ENCODE results near the gene PSKH1.

Gene PSKH1

GRCh38 chr16:67966549-67967182 lies 73.6 kb downstream of the PSKH1 start:
- Histone ChIP-seq H2BK15ac (ENCODE audit: low read depth, poor library complexity, severe bottlenecking) (peak overlapping the region; percentile 52), H3K18ac (ENCODE audit: low read depth in 1 of 2, low read length in 2 of 2) (peak overlapping the region; percentile 33 to 98), H3K23ac (ENCODE audit: low read length in 2 of 2) (peak overlapping the region in 1 of 2 experiments; percentile 95), H2AK5ac (ENCODE audit: low read length, severe bottlenecking) (peak overlapping the region; percentile 80), H3K79me1 (replicated peaks; ENCODE audit: low read length, poor library complexity, severe bottlenecking) (peaks cover 25% of the 10 kb centered on the region), H2BK120ac (ENCODE audit: low read depth, low read length) (no peak overlapping the region), H3K9ac (ENCODE audit: low read length) (peak overlapping the region; percentile 92), H2BK12ac (ENCODE audit: low read length in 2 of 2) (peak overlapping the region; percentile 63 to 75), H3K4ac (ENCODE audit: low read depth in 1 of 2, low read length in 2 of 2) (peak overlapping the region; percentile 58 to 75), H2AFZ (ENCODE audit: low read depth, low read length) (no peak overlapping the region), H4K91ac (ENCODE audit: low read length) (peak overlapping the region; percentile 85), H3K4me2 (ENCODE audit: low read length, poor library complexity, severe bottlenecking) (peak overlapping the region; percentile 16), H2BK5ac (ENCODE audit: low read depth, low read length, poor library complexity, severe bottlenecking) (peak overlapping the region; percentile 81), H3K9me3 (ENCODE audit: control insufficient read depth, low read length) (no peaks in the 10 kb centered on the region), H3K36me3 (ENCODE audit: control insufficient read depth in 1 of 2, insufficient read depth in 2 of 2, low read depth in 1 of 2, low read length in 2 of 2) (peaks cover 32 to 39% of the 10 kb centered on the region in 2 experiments), H4K8ac (ENCODE audit: low read length) (peak overlapping the region; percentile 46), H3K27ac (ENCODE audit: low read length, poor library complexity, severe bottlenecking) (peak overlapping the region; percentile 62), H3K27me3 (ENCODE audit: control insufficient read depth in 1 of 2, insufficient read depth in 1 of 2, low read length in 2 of 2) (no peaks in the 10 kb centered on the region), H3K4me1 (ENCODE audit: control insufficient read depth, insufficient read depth, low read depth, low read length) (peaks cover 40% of the 10 kb centered on the region), H3K4me3 (ENCODE audit: insufficient read depth in 1 of 2, low read depth in 1 of 2, low read length in 2 of 2) (peak overlapping the region; percentile 85 to 90), H3K14ac (ENCODE audit: low read length in 2 of 2) (peak overlapping the region in 1 of 2 experiments; percentile 99)
- DNase-seq = peak; percentile 35
- 79% methylated on average over 3 of the region's 3 CpGs for WGBS

GRCh38 chr16:67967183-67967957 lies 74.3 kb downstream of the PSKH1 start:
- Histone ChIP-seq H3K36me3 (ENCODE audit: control insufficient read depth in 1 of 2, insufficient read depth in 2 of 2, low read depth in 1 of 2, low read length in 2 of 2) (peaks cover 25 to 32% of the 10 kb centered on the region in 2 experiments), H3K18ac (ENCODE audit: low read depth in 1 of 2, low read length in 2 of 2) (peak overlapping the region; percentile 97 to 98), H3K4me3 (ENCODE audit: insufficient read depth in 1 of 2, low read depth in 1 of 2, low read length in 2 of 2) (peak overlapping the region; percentile 85 to 90), H3K27ac (ENCODE audit: low read length, poor library complexity, severe bottlenecking) (peak overlapping the region; percentile 79), H2BK5ac (ENCODE audit: low read depth, low read length, poor library complexity, severe bottlenecking) (peak overlapping the region; percentile 96), H3K9ac (ENCODE audit: low read length) (peak overlapping the region; percentile 92), H2AFZ (ENCODE audit: low read depth, low read length) (no peak overlapping the region), H3K27me3 (ENCODE audit: control insufficient read depth in 1 of 2, insufficient read depth in 1 of 2, low read length in 2 of 2) (no peaks in the 10 kb centered on the region), H2BK120ac (ENCODE audit: low read depth, low read length) (peak overlapping the region; percentile 87), H3K4ac (ENCODE audit: low read depth in 1 of 2, low read length in 2 of 2) (peak overlapping the region; percentile 73 to 95), H3K23ac (ENCODE audit: low read length in 2 of 2) (peak overlapping the region; percentile 72 to 75), H2AK5ac (ENCODE audit: low read length, severe bottlenecking) (peak overlapping the region; percentile 60), H3K79me1 (replicated peaks; ENCODE audit: low read length, poor library complexity, severe bottlenecking) (peaks cover 19% of the 10 kb centered on the region), H3K4me1 (ENCODE audit: control insufficient read depth, insufficient read depth, low read depth, low read length) (peaks cover 38% of the 10 kb centered on the region), H3K14ac (ENCODE audit: low read length in 2 of 2) (peak overlapping the region in 1 of 2 experiments; percentile 99), H3K4me2 (ENCODE audit: low read length, poor library complexity, severe bottlenecking) (peak overlapping the region; percentile 16), H4K91ac (ENCODE audit: low read length) (peak overlapping the region; percentile 95), H2BK12ac (ENCODE audit: low read length in 2 of 2) (peak overlapping the region; percentile 14 to 21), H3K9me3 (ENCODE audit: control insufficient read depth, low read length) (no peaks in the 10 kb centered on the region), H2BK15ac (ENCODE audit: low read depth, poor library complexity, severe bottlenecking) (no peak overlapping the region), H4K8ac (ENCODE audit: low read length) (peak overlapping the region; percentile 59)
- DNase-seq = peak; percentile 42
- WGBS = 14% methylated on average over 15 of the region's 18 CpGs

GRCh38 chr16:67967958-67968399 lies 74.9 kb downstream of the PSKH1 start:
- peaks cover 38% of the 10 kb centered on the region for H3K4me1 ChIP-seq (ENCODE audit: control insufficient read depth, insufficient read depth, low read depth, low read length)
- peak overlapping the region; percentile 75 for H2AFZ ChIP-seq (ENCODE audit: low read depth, low read length)
- peak overlapping the region; percentile 96 for H4K8ac ChIP-seq (ENCODE audit: low read length)
- DNase-seq = peak; percentile 42
- peak overlapping the region; percentile 16 for H3K4me2 ChIP-seq (ENCODE audit: low read length, poor library complexity, severe bottlenecking)
- peak overlapping the region; percentile 72 to 94 for H3K23ac ChIP-seq (ENCODE audit: low read length in 2 of 2)
- peak overlapping the region; percentile 14 to 60 for H2BK12ac ChIP-seq (ENCODE audit: low read length in 2 of 2)
- peak overlapping the region; percentile 85 to 90 for H3K4me3 ChIP-seq (ENCODE audit: insufficient read depth in 1 of 2, low read depth in 1 of 2, low read length in 2 of 2)
- peak overlapping the region; percentile 95 to 98 for H3K4ac ChIP-seq (ENCODE audit: low read depth in 1 of 2, low read length in 2 of 2)
- H2AK5ac ChIP-seq (ENCODE audit: low read length, severe bottlenecking) = peak overlapping the region; percentile 60
- H3K27me3 ChIP-seq (ENCODE audit: control insufficient read depth in 1 of 2, insufficient read depth in 1 of 2, low read length in 2 of 2) = no peaks in the 10 kb centered on the region
- peaks cover 19 to 28% of the 10 kb centered on the region in 2 experiments for H3K36me3 ChIP-seq (ENCODE audit: control insufficient read depth in 1 of 2, insufficient read depth in 2 of 2, low read depth in 1 of 2, low read length in 2 of 2)
- H3K18ac ChIP-seq (ENCODE audit: low read depth in 1 of 2, low read length in 2 of 2) = peak overlapping the region; percentile 97 to 98
- H3K9me3 ChIP-seq (ENCODE audit: control insufficient read depth, low read length) = no peaks in the 10 kb centered on the region
- peaks cover 16% of the 10 kb centered on the region for H3K79me1 ChIP-seq (replicated peaks; ENCODE audit: low read length, poor library complexity, severe bottlenecking)
- peak overlapping the region; percentile 82 for H2BK15ac ChIP-seq (ENCODE audit: low read depth, poor library complexity, severe bottlenecking)
- H4K91ac ChIP-seq (ENCODE audit: low read length) = peak overlapping the region; percentile 98
- WGBS = 0% methylated on average over 18 of the region's 45 CpGs
- peak overlapping the region; percentile 87 for H2BK120ac ChIP-seq (ENCODE audit: low read depth, low read length)
- H3K9ac ChIP-seq (ENCODE audit: low read length) = peak overlapping the region; percentile 92
- peak overlapping the region in 1 of 2 experiments; percentile 99 for H3K14ac ChIP-seq (ENCODE audit: low read length in 2 of 2)
- H2BK5ac ChIP-seq (ENCODE audit: low read depth, low read length, poor library complexity, severe bottlenecking) = peak overlapping the region; percentile 96
- peak overlapping the region; percentile 79 for H3K27ac ChIP-seq (ENCODE audit: low read length, poor library complexity, severe bottlenecking)
